Measurements from ENCODE around the gene CERS4.
"Not testable (repeated sequence)": the region's sequence is repeated elsewhere in the genome, so short reads cannot be mapped to it uniquely, and the experiment has no call there.

The CERS4 gene

GRCh38 chr19:8259142-8259921 is 50.2 kb downstream of the CERS4 start:
- in situ Hi-C loops (cut with MboI; ENCODE audit: low sequenced_read_pairs, unreplicated experiment), result loop anchor here (10.0 kb wide), 1 partner anchor 105 kb away; no protein-coding TSS in a partner anchor
- no peak for TF ChIP-seq CTCF (IDR thresholded peaks at IDR 0.05; ENCODE audit: borderline replicate concordance, control extremely low read depth, extremely low read depth, insufficient read depth, missing control alignments)
- DNase-seq (ENCODE audit: low spot score), result peak; percentile 28

- no peak for TF ChIP-seq CTCF (IDR thresholded peaks at IDR 0.05; ENCODE audit: borderline replicate concordance, control extremely low read depth, extremely low read depth, insufficient read depth, missing control alignments)
- in situ Hi-C loops (cut with MboI; ENCODE audit: low sequenced_read_pairs, unreplicated experiment), result loop anchor here (10.0 kb wide), 1 partner anchor 105 kb away; no protein-coding TSS in a partner anchor
- no peak for DNase-seq (ENCODE audit: low spot score)
Measured at GRCh38 chr19:8259922-8260247, 50.7 kb downstream of the CERS4 start.

GRCh38 chr19:8261347-8261746 is 52.2 kb downstream of the CERS4 start:
- in situ Hi-C loops (cut with MboI; ENCODE audit: low sequenced_read_pairs, unreplicated experiment), result no loop called here
- DNase-seq (ENCODE audit: low spot score), result no peak
- TF ChIP-seq CTCF (IDR thresholded peaks at IDR 0.05; ENCODE audit: borderline replicate concordance, control extremely low read depth, extremely low read depth, insufficient read depth, missing control alignments), result no peak

- DNase-seq (ENCODE audit: low spot score), result no peak
- in situ Hi-C loops (cut with MboI; ENCODE audit: low sequenced_read_pairs, unreplicated experiment), result no loop called here
- no peak for TF ChIP-seq CTCF (IDR thresholded peaks at IDR 0.05; ENCODE audit: borderline replicate concordance, control extremely low read depth, extremely low read depth, insufficient read depth, missing control alignments)
Measured at GRCh38 chr19:8261881-8262280, 52.7 kb downstream of the CERS4 start.

- no peak for DNase-seq (ENCODE audit: low spot score)
- in situ Hi-C loops (cut with MboI; ENCODE audit: low sequenced_read_pairs, unreplicated experiment), result no loop called here
- TF ChIP-seq CTCF (IDR thresholded peaks at IDR 0.05; ENCODE audit: borderline replicate concordance, control extremely low read depth, extremely low read depth, insufficient read depth, missing control alignments), result no peak
Measured at GRCh38 chr19:8262431-8262830, 53.3 kb downstream of the CERS4 start.

GRCh38 chr19:8264248-8264647 is 55.1 kb downstream of the CERS4 start:
- in situ Hi-C loops (cut with MboI; ENCODE audit: low sequenced_read_pairs, unreplicated experiment); DNase-seq (ENCODE audit: low spot score): not testable (repeated sequence)

GRCh38 chr19:8265872-8266271 is 56.7 kb downstream of the CERS4 start:
- in situ Hi-C loops (cut with MboI; ENCODE audit: low sequenced_read_pairs, unreplicated experiment), result loop anchor here (5.0 kb wide), 1 partner anchor 41 kb away; the partner anchor contains the start of gene CD320
- no peak for TF ChIP-seq CTCF (IDR thresholded peaks at IDR 0.05; ENCODE audit: borderline replicate concordance, control extremely low read depth, extremely low read depth, insufficient read depth, missing control alignments)
- no peak for DNase-seq (ENCODE audit: low spot score)
